Kidney epithelial cell (primary cell): ENCODE data around the gene F5. TPM values are rescaled to one million over a fixed set of nuclear protein-coding genes. Genes with fewer than 3 reads are reported as not detected.

ENCODE experiments used
- DNase-seq: peaks from one replicate; pipeline ENCODE4 v3.0.0-alpha.2; 2010; ENCODE audit warnings: low read depth
- H3K27me3 ChIP-seq: 2 replicates; pipeline ENCODE4 v1.6.0; 2011; ENCODE audit warnings: low read length; ENCODE audit not compliant: control insufficient read depth, insufficient read depth
- H3K36me3 ChIP-seq: 2 replicates; pipeline ENCODE4 v1.5.1; 2011; ENCODE audit warnings: low read length; ENCODE audit not compliant: control insufficient read depth, insufficient read depth
- H3K4me3 ChIP-seq: 2 replicates; pipeline ENCODE4 v1.5.1; 2011; ENCODE audit warnings: low read depth, mild to moderate bottlenecking, control low read depth, low read length
- CTCF ChIP-seq: IDR thresholded peaks from 2 replicates; pipeline ENCODE4 v1.5.1; 2011; ENCODE audit warnings: mild to moderate bottlenecking, moderate library complexity, low read length, control low read depth, inconsistent platforms; ENCODE audit not compliant: insufficient read depth, poor library complexity, severe bottlenecking
- total RNA-seq: library from RNA; depleted of rRNA; stranded (reverse); fragments of >200 nt; gene quantifications from 2 replicates; pipeline ENCODE4 v1.2.3, GENCODE V29; 2015

Gene F5
- total RNA-seq, 1 donor from 2014 or later: not detected

- Histone ChIP-seq H3K27me3 (no peaks in the 10 kb centered on the region), H3K4me3 (no peak overlapping the region), H3K36me3 (no peaks in the 10 kb centered on the region)
- no peak for DNase-seq
- TF ChIP-seq CTCF: no peak
These were observed 71.6 kb downstream of the F5 start for GRCh38 chr1:169514566-169515270.

- H3K27me3 ChIP-seq: no peaks in the 10 kb centered on the region
- H3K4me3 ChIP-seq: no peak overlapping the region
- DNase-seq: no peak
- TF ChIP-seq CTCF: no peak
- no peaks in the 10 kb centered on the region for H3K36me3 ChIP-seq
These were observed 73.1 kb downstream of the F5 start for GRCh38 chr1:169513208-169513607.

- TF ChIP-seq CTCF: no peak
- DNase-seq: peak; percentile 56
- no peak overlapping the region for H3K4me3 ChIP-seq
- no peaks in the 10 kb centered on the region for H3K27me3 ChIP-seq
- H3K36me3 ChIP-seq: no peaks in the 10 kb centered on the region
These were observed 74.8 kb downstream of the F5 start for GRCh38 chr1:169511316-169512005.

GRCh38 chr1:169510060-169510459, 76.2 kb downstream of the F5 start:
- H3K4me3 ChIP-seq: no peak overlapping the region
- no peaks in the 10 kb centered on the region for H3K27me3 ChIP-seq
- no peak for DNase-seq
- TF ChIP-seq CTCF: no peak
- H3K36me3 ChIP-seq: no peaks in the 10 kb centered on the region

- Histone ChIP-seq H3K27me3 (no peaks in the 10 kb centered on the region), H3K36me3 (no peaks in the 10 kb centered on the region), H3K4me3 (no peak overlapping the region)
- DNase-seq: no peak
- TF ChIP-seq CTCF: no peak
These were observed 76.9 kb downstream of the F5 start for GRCh38 chr1:169509354-169509753.
